ENCODE results near the gene BMP8B.

BMP8B gene

GRCh38 chr1:39722495-39722894 is 66.2 kb downstream of the BMP8B start:
- no peak for DNase-seq (ENCODE audit: low read depth)

GRCh38 chr1:39721664-39722063 is 67.0 kb downstream of the BMP8B start:
- no peak for DNase-seq (ENCODE audit: low read depth)

- peak; percentile 32 for DNase-seq (ENCODE audit: low read depth)
Observed at GRCh38 chr1:39720094-39720999, 68.3 kb downstream of the BMP8B start.

GRCh38 chr1:39717809-39718208 is 70.9 kb downstream of the BMP8B start:
- no peak for DNase-seq (ENCODE audit: low read depth)

GRCh38 chr1:39713557-39713956 is 75.1 kb downstream of the BMP8B start:
- no peak for DNase-seq (ENCODE audit: low read depth)

GRCh38 chr1:39711966-39712340 is 76.7 kb downstream of the BMP8B start:
- DNase-seq (ENCODE audit: low read depth): no peak

GRCh38 chr1:39711104-39711965 is 77.3 kb downstream of the BMP8B start:
- no peak for DNase-seq (ENCODE audit: low read depth)

GRCh38 chr1:39707506-39707905 is 81.2 kb downstream of the BMP8B start:
- DNase-seq (ENCODE audit: low read depth): no peak

Measured in CMK (cell line).